NCI-H748 (cell line): ENCODE data around the gene KCTD1.
"Not testable (repeated sequence)": the region's sequence is repeated elsewhere in the genome, so short reads cannot be mapped to it uniquely, and the experiment has no call there.

Experiments
- DNase-seq: peaks from one replicate; lab custom pipeline; 2025; ENCODE audit not compliant: unreplicated experiment; lab: John Stamatoyannopoulos, UW

Gene KCTD1

GRCh38 chr18:26458526-26459232, 89.7 kb downstream of the KCTD1 start:
- DNase-seq = no peak

GRCh38 chr18:26457611-26458353, 90.6 kb downstream of the KCTD1 start:
- peak; percentile 34 for DNase-seq

GRCh38 chr18:26457195-26457594, 91.2 kb downstream of the KCTD1 start:
- no peak for DNase-seq

- no peak for DNase-seq
Measured at GRCh38 chr18:26456070-26456491, 92.3 kb downstream of the KCTD1 start.

GRCh38 chr18:26455639-26456038, 92.7 kb downstream of the KCTD1 start:
- DNase-seq = no peak

GRCh38 chr18:26454616-26455015, 93.7 kb downstream of the KCTD1 start:
- DNase-seq = no peak

GRCh38 chr18:26454192-26454591, 94.2 kb downstream of the KCTD1 start:
- DNase-seq = no peak

- DNase-seq = peak; percentile 86
Measured at GRCh38 chr18:26453386-26453901, 94.9 kb downstream of the KCTD1 start.

- no peak for DNase-seq
Measured at GRCh38 chr18:26450989-26451682, 97.2 kb downstream of the KCTD1 start.

- no peak for DNase-seq
Measured at GRCh38 chr18:26448714-26449159, 99.6 kb downstream of the KCTD1 start.

- DNase-seq = no peak
Measured at GRCh38 chr18:26443853-26444252, 104.5 kb downstream of the KCTD1 start.

- no peak for DNase-seq
Measured at GRCh38 chr18:26442126-26442525, 106.2 kb downstream of the KCTD1 start.

- DNase-seq = no peak
Measured at GRCh38 chr18:26440644-26441043, 107.7 kb downstream of the KCTD1 start.

- no peak for DNase-seq
Measured at GRCh38 chr18:26439537-26439936, 108.8 kb downstream of the KCTD1 start.

GRCh38 chr18:26438980-26439379, 109.4 kb downstream of the KCTD1 start:
- DNase-seq = no peak

- not testable (repeated sequence) for DNase-seq
Measured at GRCh38 chr18:26437634-26438033, 110.7 kb downstream of the KCTD1 start.

GRCh38 chr18:26436176-26437051, 111.9 kb downstream of the KCTD1 start:
- DNase-seq = no peak

GRCh38 chr18:26435415-26436095, 112.8 kb downstream of the KCTD1 start:
- no peak for DNase-seq

- no peak for DNase-seq
Measured at GRCh38 chr18:26434887-26435286, 113.5 kb downstream of the KCTD1 start.
